Activated T-helper 2 cell treated with anti-CD3 and anti-CD28 coated beads, Interferon-gamma antibody, Interleukin-2, Interleukin-4, amounts not matched to agents 10 μg/mL and 5 μg/mL and 100 μg/mL, durations not matched to agents 14 hours and 24 hours and 36 hours (primary cell): ENCODE measurements around the gene PRND. TPM values are rescaled to one million over a fixed set of nuclear protein-coding genes. Genes with fewer than 3 reads are reported as not detected.
"Not testable (repeated sequence)": the region's sequence is repeated elsewhere in the genome, so short reads cannot be mapped to it uniquely, and the experiment has no call there.

Experiments
- DNase-seq: peaks from one replicate; pipeline ENCODE4 v3.0.0; 2021; ENCODE audit warnings: low spot score
- H3K27ac Mint-ChIP-seq: one replicate; pipeline ENCODE4 v1.8.0; 2021; ENCODE audit warnings: mixed read lengths
- H3K27me3 Mint-ChIP-seq: one replicate; pipeline ENCODE4 v1.8.0; 2021; ENCODE audit warnings: low read depth, mixed read lengths
- H3K36me3 Mint-ChIP-seq: one replicate; pipeline ENCODE4 v1.8.0; 2021; ENCODE audit warnings: low read depth, mixed read lengths
- H3K4me1 Mint-ChIP-seq: one replicate; pipeline ENCODE4 v1.8.0; 2021; ENCODE audit warnings: low read depth, mixed read lengths
- H3K4me3 Mint-ChIP-seq: one replicate; pipeline ENCODE4 v1.8.0; 2021; ENCODE audit warnings: low read depth, mild to moderate bottlenecking, moderate library complexity, mixed read lengths
- H3K9me3 Mint-ChIP-seq: one replicate; pipeline ENCODE4 v1.8.0; 2021; ENCODE audit warnings: mixed read lengths
- intact Hi-C: fragments of 100-400 bp; cut with micrococcal nuclease; formaldehyde crosslinking; loops from one replicate; pipeline ENCODE4 v1.15.1; 2023
- total RNA-seq: library from RNA; stranded (reverse); gene quantifications from 2 replicates; pipeline ENCODE4 v1.2.3, GENCODE V29; 2022

Gene PRND
- total RNA-seq, 1 donor from 2014 or later = not detected

GRCh38 chr20:4763723-4764510 lies 42.2 kb downstream of the PRND start:
- intact Hi-C loops = no loop called here
- Mint-ChIP-seq H3K4me1 (peaks cover 11% of the 10 kb centered on the region), H3K4me3 (no peak overlapping the region), H3K27me3 (peaks cover 16% of the 10 kb centered on the region), H3K27ac (no peak overlapping the region), H3K36me3 (no peaks in the 10 kb centered on the region), H3K9me3 (no peaks in the 10 kb centered on the region)
- no peak for DNase-seq

- Mint-ChIP-seq H3K27me3 (peaks cover 16% of the 10 kb centered on the region), H3K9me3 (peaks cover 6% of the 10 kb centered on the region), H3K36me3 (no peaks in the 10 kb centered on the region), H3K4me3 (no peak overlapping the region), H3K27ac (no peak overlapping the region), H3K4me1 (peaks cover 10% of the 10 kb centered on the region)
- DNase-seq = no peak
- intact Hi-C loops = no loop called here
Measured at GRCh38 chr20:4764805-4765204, 43.1 kb downstream of the PRND start.

DNA sequence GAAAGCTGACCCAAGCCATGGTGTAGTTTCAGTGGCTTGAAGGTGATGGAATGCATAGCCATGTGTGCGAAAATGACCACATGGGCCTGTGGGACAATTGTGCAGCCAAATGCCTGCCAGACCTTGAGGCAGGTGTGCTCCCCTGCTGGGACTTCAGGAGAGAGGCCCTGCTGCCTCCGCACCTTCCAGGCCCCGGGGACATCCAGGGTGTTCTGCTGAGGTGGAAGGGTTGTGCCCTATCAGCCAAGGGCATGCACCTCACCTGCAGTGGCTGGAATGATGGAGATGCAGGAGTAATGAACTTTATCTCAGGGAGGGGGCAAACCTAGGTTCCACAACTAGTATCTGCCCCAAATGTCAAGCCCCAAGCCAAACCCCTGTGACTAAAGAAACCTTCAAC lies 44.0 kb downstream of the PRND start:
- Mint-ChIP-seq H3K4me1 (peaks cover 8% of the 10 kb centered on the region), H3K36me3 (no peaks in the 10 kb centered on the region), H3K27ac (no peak overlapping the region), H3K9me3 (peaks cover 15% of the 10 kb centered on the region), H3K4me3 (no peak overlapping the region), H3K27me3 (peaks cover 16% of the 10 kb centered on the region)
- intact Hi-C loops = no loop called here
- no peak for DNase-seq

DNA sequence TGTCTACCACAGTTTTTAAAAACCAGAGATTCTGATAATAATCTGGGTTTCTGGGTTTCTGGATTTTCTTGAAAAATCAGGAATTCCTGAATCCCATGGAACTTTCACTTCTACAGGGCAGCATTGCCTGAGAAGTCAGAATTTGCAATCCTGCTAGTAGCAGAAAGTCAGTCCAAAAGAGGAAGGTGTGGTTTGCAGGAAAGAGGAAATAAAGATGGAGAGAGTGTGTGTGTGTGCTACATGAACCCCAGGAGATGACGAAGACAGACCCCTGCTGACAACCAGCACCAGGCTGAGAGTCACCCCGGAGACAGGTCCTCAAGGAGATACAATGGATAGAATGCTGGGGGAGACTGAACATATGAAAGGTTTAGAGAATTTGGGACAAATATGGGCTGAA lies 44.9 kb downstream of the PRND start:
- Mint-ChIP-seq H3K9me3 (peaks cover 25% of the 10 kb centered on the region), H3K4me1 (peaks cover 4% of the 10 kb centered on the region), H3K27ac (no peak overlapping the region), H3K27me3 (peaks cover 13% of the 10 kb centered on the region), H3K4me3 (no peak overlapping the region), H3K36me3 (peaks cover 4% of the 10 kb centered on the region)
- DNase-seq = no peak
- intact Hi-C loops = no loop called here

- Mint-ChIP-seq H3K9me3 (peaks cover 28% of the 10 kb centered on the region), H3K27ac (no peak overlapping the region), H3K4me3 (no peak overlapping the region), H3K27me3 (peaks cover 10% of the 10 kb centered on the region), H3K36me3 (peaks cover 5% of the 10 kb centered on the region), H3K4me1 (peaks cover 2% of the 10 kb centered on the region)
- DNase-seq = no peak
- intact Hi-C loops = no loop called here
Measured at GRCh38 chr20:4767084-4767483, 45.4 kb downstream of the PRND start.

GRCh38 chr20:4769328-4769727 lies 47.6 kb downstream of the PRND start:
- Mint-ChIP-seq H3K27ac (no peak overlapping the region), H3K36me3 (peaks cover 12% of the 10 kb centered on the region), H3K4me1 (peaks cover 2% of the 10 kb centered on the region), H3K4me3 (no peak overlapping the region), H3K27me3 (no peaks in the 10 kb centered on the region), H3K9me3 (peaks cover 40% of the 10 kb centered on the region)
- intact Hi-C loops = no loop called here
- DNase-seq = no peak

DNA sequence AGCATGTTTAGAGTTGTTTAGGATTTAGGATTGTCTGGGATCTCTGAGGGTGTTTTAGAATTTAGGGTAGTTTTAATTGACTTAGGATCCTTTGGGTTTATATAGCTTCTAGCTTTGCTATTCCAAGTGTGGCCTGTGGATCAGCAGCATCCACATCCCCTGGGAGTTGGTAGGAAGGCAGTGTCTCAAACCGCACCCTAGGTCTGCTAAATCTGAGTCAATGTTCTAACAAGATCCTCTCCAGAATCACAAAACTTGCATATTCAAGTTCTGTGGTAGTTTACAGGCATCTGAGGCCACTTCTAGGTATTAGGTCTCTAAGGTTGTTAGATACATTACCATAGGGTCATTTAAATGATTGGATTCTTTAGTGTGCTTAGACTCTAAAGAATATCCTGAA lies 48.3 kb downstream of the PRND start:
- Mint-ChIP-seq H3K27me3 (no peaks in the 10 kb centered on the region), H3K4me1 (peaks cover 2% of the 10 kb centered on the region), H3K4me3 (no peak overlapping the region), H3K9me3 (peaks cover 40% of the 10 kb centered on the region), H3K27ac (no peak overlapping the region), H3K36me3 (peaks cover 12% of the 10 kb centered on the region)
- no peak for DNase-seq
- intact Hi-C loops = no loop called here

- no peak overlapping the region for H3K4me3 Mint-ChIP-seq
- peaks cover 40% of the 10 kb centered on the region for H3K9me3 Mint-ChIP-seq
- no peak for DNase-seq
- H3K4me1 Mint-ChIP-seq = peaks cover 2% of the 10 kb centered on the region
- no peak overlapping the region for H3K27ac Mint-ChIP-seq
- H3K27me3 Mint-ChIP-seq = no peaks in the 10 kb centered on the region
- peaks cover 12% of the 10 kb centered on the region for H3K36me3 Mint-ChIP-seq
- intact Hi-C loops = no loop called here
Measured at GRCh38 chr20:4771004-4771403, 49.3 kb downstream of the PRND start.

DNA sequence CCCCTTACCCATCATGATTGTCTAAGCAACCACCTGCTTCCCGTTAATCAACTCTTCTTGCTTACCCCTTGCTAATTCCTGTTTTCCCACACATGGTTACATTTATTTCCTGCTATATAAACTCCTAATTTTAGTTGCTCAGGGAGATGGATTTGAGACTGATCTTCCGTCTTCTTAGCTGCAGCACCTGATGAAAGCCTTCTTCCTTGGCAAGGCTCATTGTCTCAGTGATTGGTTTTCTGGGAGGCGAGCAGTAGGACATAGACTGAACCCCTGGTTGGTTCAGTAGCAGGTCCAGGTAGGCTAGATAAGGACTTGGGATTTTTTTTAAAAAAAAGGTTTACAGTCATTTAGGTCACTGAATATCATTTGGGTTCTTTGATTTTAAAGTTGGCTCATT lies 50.4 kb downstream of the PRND start:
- intact Hi-C loops = no loop called here
- Mint-ChIP-seq H3K36me3 (peaks cover 12% of the 10 kb centered on the region), H3K9me3 (peaks cover 40% of the 10 kb centered on the region), H3K4me1 (peaks cover under 1% of the 10 kb centered on the region), H3K27ac (no peak overlapping the region), H3K27me3 (no peaks in the 10 kb centered on the region), H3K4me3 (no peak overlapping the region)
- no peak for DNase-seq

- H3K27ac Mint-ChIP-seq, DNase-seq, H3K4me3 Mint-ChIP-seq, intact Hi-C loops, H3K4me1 Mint-ChIP-seq, H3K27me3 Mint-ChIP-seq: not testable (repeated sequence)
- H3K36me3 Mint-ChIP-seq = peaks cover 12% of the 10 kb centered on the region
- H3K9me3 Mint-ChIP-seq = peaks cover 40% of the 10 kb centered on the region
Measured at GRCh38 chr20:4773014-4773413, 51.3 kb downstream of the PRND start.

- Mint-ChIP-seq H3K4me1 (no peaks in the 10 kb centered on the region), H3K4me3 (no peak overlapping the region), H3K9me3 (peaks cover 40% of the 10 kb centered on the region), H3K27ac (no peak overlapping the region), H3K27me3 (no peaks in the 10 kb centered on the region), H3K36me3 (peaks cover 12% of the 10 kb centered on the region)
- intact Hi-C loops = no loop called here
- no peak for DNase-seq
Measured at GRCh38 chr20:4773736-4774135, 52.0 kb downstream of the PRND start.

- H3K4me3 Mint-ChIP-seq = no peak overlapping the region
Measured at GRCh38 chr20:4774207-4774606, 52.5 kb downstream of the PRND start.

GRCh38 chr20:4775322-4776078 lies 53.8 kb downstream of the PRND start:
- H3K27me3 Mint-ChIP-seq = no peaks in the 10 kb centered on the region
- H3K9me3 Mint-ChIP-seq = peaks cover 26% of the 10 kb centered on the region
- H3K36me3 Mint-ChIP-seq = peaks cover 12% of the 10 kb centered on the region
- intact Hi-C loops = no loop called here
- no peak overlapping the region for H3K4me3 Mint-ChIP-seq
- DNase-seq = no peak
- H3K27ac Mint-ChIP-seq = no peak overlapping the region
- no peaks in the 10 kb centered on the region for H3K4me1 Mint-ChIP-seq

More at GRCh38 chr20:4774207-4774606, 52.5 kb downstream of the PRND start:
- Mint-ChIP-seq H3K36me3 (peaks cover 12% of the 10 kb centered on the region), H3K4me1 (no peaks in the 10 kb centered on the region), H3K27me3 (no peaks in the 10 kb centered on the region), H3K9me3 (peaks cover 39% of the 10 kb centered on the region), H3K27ac (no peak overlapping the region)
- DNase-seq = no peak
- intact Hi-C loops = no loop called here
